ENCODE results near the gene RANBP1.

DNA sequence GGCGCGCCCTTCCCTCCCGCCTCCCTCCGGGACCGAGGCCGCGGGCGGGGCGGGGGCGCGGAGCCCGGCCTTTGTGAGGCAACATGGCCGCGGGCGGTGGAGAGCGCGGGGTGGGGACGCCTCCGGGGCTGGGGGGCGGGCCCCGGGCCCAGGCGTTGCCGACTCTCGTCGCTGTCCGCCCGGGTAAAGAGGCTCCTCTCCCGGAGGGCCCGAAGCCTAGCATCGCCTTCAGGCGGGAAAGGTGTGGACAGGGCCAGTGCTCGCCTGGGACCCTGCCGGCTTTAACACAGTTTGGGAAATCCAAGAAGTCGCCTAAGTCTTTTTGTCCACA is 35.5 kb upstream of the RANBP1 start:
- TF ChIP-seq GATA2 (IDR thresholded peaks at IDR 0.05; ENCODE audit: low read depth, low read length) (no peak), GATA3 (IDR thresholded peaks at IDR 0.05; ENCODE audit: low read depth, low read length) (no peak)

Data from SH-SY5Y (cell line).